Hepatocyte (in vitro differentiated cells): Measurements from ENCODE around the gene OGFOD1.

Source experiments
- CTCF ChIP-seq: fragments of 200-600 bp; sonication (generic); IDR thresholded peaks from 2 replicates; pipeline ENCODE4 v1.5.1; 2016; ENCODE audit warnings: antibody characterized with exemption, mild to moderate bottlenecking; ENCODE audit not compliant: poor library complexity
- EZH2 ChIP-seq: fragments of 200-600 bp; sonication (generic); IDR thresholded peaks from 2 replicates; pipeline ENCODE4 v1.6.1; 2016; ENCODE audit warnings: antibody characterized with exemption, mild to moderate bottlenecking, borderline replicate concordance

GRCh38 chr16:56424404-56424764 is 27.0 kb upstream of the OGFOD1 start:
- TF ChIP-seq CTCF, result no peak
- no peak for TF ChIP-seq EZH2
